Midbrain (tissue), 1 donor: ENCODE data around the gene MYT1.
"Not testable (repeated sequence)": the region's sequence is repeated elsewhere in the genome, so short reads cannot be mapped to it uniquely, and the experiment has no call there.

Source experiments
- DNase-seq: peaks from one replicate; lab custom pipeline; 2025; lab: John Stamatoyannopoulos, UW

The MYT1 gene

GRCh38 chr20:64231621-64232550 lies 67.6 kb downstream of the MYT1 start:
- DNase-seq = no peak

- peak; percentile 26 for DNase-seq
Observed at GRCh38 chr20:64232794-64233193, 68.5 kb downstream of the MYT1 start.

GRCh38 chr20:64233725-64234124 lies 69.5 kb downstream of the MYT1 start:
- no peak for DNase-seq

GRCh38 chr20:64234291-64234791 lies 70.1 kb downstream of the MYT1 start:
- no peak for DNase-seq

GRCh38 chr20:64234921-64235565 lies 70.8 kb downstream of the MYT1 start:
- not testable (repeated sequence) for DNase-seq

- DNase-seq = no peak
Observed at GRCh38 chr20:64236137-64237088, 72.2 kb downstream of the MYT1 start.

GRCh38 chr20:64237316-64237715 lies 73.1 kb downstream of the MYT1 start:
- DNase-seq = no peak

- no peak for DNase-seq
Observed at GRCh38 chr20:64238115-64238825, 74.0 kb downstream of the MYT1 start.

GRCh38 chr20:64238851-64239387 lies 74.7 kb downstream of the MYT1 start:
- no peak for DNase-seq

GRCh38 chr20:64239449-64240242 lies 75.4 kb downstream of the MYT1 start:
- DNase-seq = no peak

- no peak for DNase-seq
Observed at GRCh38 chr20:64240243-64241015, 76.2 kb downstream of the MYT1 start.

GRCh38 chr20:64241061-64241460 lies 76.8 kb downstream of the MYT1 start:
- DNase-seq = no peak

- DNase-seq = no peak
Observed at GRCh38 chr20:64242003-64242796, 77.9 kb downstream of the MYT1 start.

- DNase-seq = no peak
Observed at GRCh38 chr20:64242797-64243475, 78.7 kb downstream of the MYT1 start.

- no peak for DNase-seq
Observed at GRCh38 chr20:64244281-64244805, 80.1 kb downstream of the MYT1 start.

GRCh38 chr20:64244870-64245603 lies 80.8 kb downstream of the MYT1 start:
- DNase-seq = no peak
